ENCODE measurements around the gene ICE1. TPM values are rescaled to one million over a fixed set of nuclear protein-coding genes. Genes with fewer than 3 reads are reported as not detected.
"Not testable (repeated sequence)": the region's sequence is repeated elsewhere in the genome, so short reads cannot be mapped to it uniquely, and the experiment has no call there.

Gene ICE1
- total RNA-seq, 1 donor from 2014 or later: 47.5 TPM

- no peak for DNase-seq
These were observed 15.0 kb downstream of the ICE1 start for GRCh38 chr5:5437227-5438172.

GRCh38 chr5:5451863-5452262 lies 29.4 kb downstream of the ICE1 start:
- DNase-seq: no peak

GRCh38 chr5:5453131-5453530 lies 30.7 kb downstream of the ICE1 start:
- no peak for DNase-seq

GRCh38 chr5:5454391-5454790 lies 31.9 kb downstream of the ICE1 start:
- peak; percentile 6 for DNase-seq

GRCh38 chr5:5456858-5457257 lies 34.4 kb downstream of the ICE1 start:
- no peak for DNase-seq

GRCh38 chr5:5460311-5460710 lies 37.8 kb downstream of the ICE1 start:
- no peak for DNase-seq

- DNase-seq: no peak
These were observed 38.5 kb downstream of the ICE1 start for GRCh38 chr5:5461012-5461411.

- no peak for DNase-seq
These were observed 41.7 kb downstream of the ICE1 start for GRCh38 chr5:5464036-5464715.

- DNase-seq: no peak
These were observed 43.8 kb downstream of the ICE1 start for GRCh38 chr5:5466227-5466626.

GRCh38 chr5:5467737-5468136 lies 45.3 kb downstream of the ICE1 start:
- DNase-seq: no peak

- no peak for DNase-seq
These were observed 48.5 kb downstream of the ICE1 start for GRCh38 chr5:5470933-5471332.

- DNase-seq: no peak
These were observed 50.7 kb downstream of the ICE1 start for GRCh38 chr5:5473226-5473625.

GRCh38 chr5:5474961-5475360 lies 52.5 kb downstream of the ICE1 start:
- DNase-seq: no peak

GRCh38 chr5:5475975-5476374 lies 53.5 kb downstream of the ICE1 start:
- DNase-seq: no peak

- not testable (repeated sequence) for DNase-seq
These were observed 57.1 kb downstream of the ICE1 start for GRCh38 chr5:5479578-5479977.

GRCh38 chr5:5480481-5481111 lies 58.1 kb downstream of the ICE1 start:
- no peak for DNase-seq

- DNase-seq: no peak
These were observed 58.7 kb downstream of the ICE1 start for GRCh38 chr5:5481206-5481605.

GRCh38 chr5:5481633-5482032 lies 59.2 kb downstream of the ICE1 start:
- no peak for DNase-seq

GRCh38 chr5:5483350-5483749 lies 60.9 kb downstream of the ICE1 start:
- no peak for DNase-seq

GRCh38 chr5:5483880-5484598 lies 61.6 kb downstream of the ICE1 start:
- DNase-seq: no peak

GRCh38 chr5:5486122-5486521 lies 63.6 kb downstream of the ICE1 start:
- DNase-seq: no peak

GRCh38 chr5:5487585-5488360 lies 65.3 kb downstream of the ICE1 start:
- DNase-seq: no peak

All from tongue (tissue), 2 donors.